ENCODE results near the gene EIF5A.

The EIF5A gene

DNA sequence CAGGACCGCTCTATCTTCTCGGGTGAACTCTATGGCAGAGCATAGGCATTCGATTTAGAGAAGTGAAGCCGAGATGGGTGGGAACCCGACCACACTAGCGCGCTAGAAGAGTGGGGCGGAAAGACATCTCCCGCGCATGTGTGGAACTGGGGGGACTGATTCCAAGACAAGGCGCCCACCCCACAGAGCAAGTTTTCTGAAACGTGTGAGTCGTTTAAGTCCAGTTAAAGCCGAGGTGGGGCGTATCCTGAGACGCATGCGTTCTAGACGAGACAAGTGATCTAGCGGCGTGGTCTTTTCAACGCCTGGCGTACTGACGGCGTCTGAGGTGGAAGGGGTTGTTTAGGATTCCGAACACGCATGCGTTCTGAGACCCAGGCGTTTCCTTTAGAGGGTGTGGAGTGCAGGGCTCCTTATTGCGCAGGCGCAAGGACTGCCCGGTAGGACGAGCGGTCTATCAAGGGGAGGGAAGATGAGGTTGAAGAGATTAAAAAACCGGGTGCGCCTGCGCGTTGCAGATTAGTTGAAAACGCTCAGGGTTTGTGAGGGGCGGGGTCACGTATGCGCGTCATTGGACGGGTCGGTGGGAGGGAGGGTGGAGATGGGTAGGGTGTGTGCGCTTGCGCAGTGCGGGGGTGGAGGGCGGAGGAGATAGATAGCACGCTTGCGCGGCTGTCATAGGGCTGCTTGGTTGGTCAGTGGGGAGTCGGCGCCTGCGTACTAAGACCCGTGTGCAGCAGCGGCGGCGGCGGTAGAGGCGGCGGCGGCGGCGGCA is at the start of gene EIF5A:
EIF5A (plus strand) TSS at position 718 of the 775 bp plus-strand sequence. CDS start 2,008 bp downstream, outside the sequence.
- Histone ChIP-seq H3K4me1 (ENCODE audit: control insufficient read depth in 1 of 2, insufficient read depth in 1 of 2, low read depth in 1 of 2, low read length in 1 of 2) (peaks cover 30 to 32% of the 10 kb centered on the region in 2 experiments), H3K4me3 (ENCODE audit: low read depth in 1 of 2, low read length in 1 of 2) (peak within 1 kb of the TSS; percentile 75 to 82), H3K9me3 (no peaks in the 10 kb centered on the region), H3K27me3 (no peaks in the 10 kb centered on the region), H3K27ac (peak within 1 kb of the TSS; percentile 98), H3K36me3 (peaks cover 19% of the 10 kb centered on the region)
- TF ChIP-seq, protein P1, sequence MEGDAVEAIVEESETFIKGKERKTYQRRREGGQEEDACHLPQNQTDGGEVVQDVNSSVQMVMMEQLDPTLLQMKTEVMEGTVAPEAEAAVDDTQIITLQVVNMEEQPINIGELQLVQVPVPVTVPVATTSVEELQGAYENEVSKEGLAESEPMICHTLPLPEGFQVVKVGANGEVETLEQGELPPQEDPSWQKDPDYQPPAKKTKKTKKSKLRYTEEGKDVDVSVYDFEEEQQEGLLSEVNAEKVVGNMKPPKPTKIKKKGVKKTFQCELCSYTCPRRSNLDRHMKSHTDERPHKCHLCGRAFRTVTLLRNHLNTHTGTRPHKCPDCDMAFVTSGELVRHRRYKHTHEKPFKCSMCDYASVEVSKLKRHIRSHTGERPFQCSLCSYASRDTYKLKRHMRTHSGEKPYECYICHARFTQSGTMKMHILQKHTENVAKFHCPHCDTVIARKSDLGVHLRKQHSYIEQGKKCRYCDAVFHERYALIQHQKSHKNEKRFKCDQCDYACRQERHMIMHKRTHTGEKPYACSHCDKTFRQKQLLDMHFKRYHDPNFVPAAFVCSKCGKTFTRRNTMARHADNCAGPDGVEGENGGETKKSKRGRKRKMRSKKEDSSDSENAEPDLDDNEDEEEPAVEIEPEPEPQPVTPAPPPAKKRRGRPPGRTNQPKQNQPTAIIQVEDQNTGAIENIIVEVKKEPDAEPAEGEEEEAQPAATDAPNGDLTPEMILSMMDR (IDR thresholded peaks at IDR 0.05) = no peak

DNA sequence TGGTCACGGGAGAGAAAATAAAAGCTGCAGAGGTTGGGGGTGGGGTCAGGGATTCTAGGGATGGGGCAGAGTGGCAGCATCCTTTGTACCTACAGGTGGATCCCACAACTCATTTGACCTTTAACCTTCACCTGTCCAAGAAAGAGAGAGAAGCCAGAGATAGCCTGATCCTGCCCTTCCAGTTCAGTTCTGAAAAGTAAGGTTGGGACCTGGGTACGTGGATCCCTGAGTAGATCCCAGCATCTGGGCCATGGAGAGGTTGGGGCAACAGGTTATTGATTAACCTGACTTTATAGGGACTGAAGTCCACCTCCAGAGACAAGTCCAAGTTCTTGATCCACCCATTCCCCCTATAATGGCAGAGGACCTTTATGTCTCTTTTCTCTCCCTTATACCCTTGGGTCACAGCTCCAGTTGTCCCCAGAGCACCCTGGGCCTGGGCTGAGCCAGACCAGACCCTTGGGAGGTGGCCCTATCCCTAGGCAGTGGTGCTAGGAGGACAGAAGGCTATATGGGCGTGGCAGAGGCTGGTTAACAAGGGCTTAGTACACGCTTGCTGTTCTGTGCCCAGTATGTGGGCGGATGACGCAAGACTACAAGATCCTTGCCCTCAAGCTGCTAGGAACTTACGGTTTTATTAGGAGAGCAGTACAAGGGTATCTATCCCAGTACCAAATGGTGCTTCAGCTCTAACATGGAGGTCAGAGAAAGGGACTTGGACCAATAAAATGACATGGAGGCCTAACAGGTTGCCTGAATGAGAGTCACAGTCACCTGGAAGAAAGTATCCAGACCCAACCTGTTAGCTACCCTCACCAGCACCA is 48.5 kb upstream of the EIF5A start:
- Histone ChIP-seq H3K27ac (no peak overlapping the region), H3K4me3 (ENCODE audit: low read depth in 1 of 2, low read length in 1 of 2) (no peak overlapping the region), H3K36me3 (peaks cover 22% of the 10 kb centered on the region), H3K9me3 (no peaks in the 10 kb centered on the region), H3K4me1 (ENCODE audit: control insufficient read depth in 1 of 2, insufficient read depth in 1 of 2, low read depth in 1 of 2, low read length in 1 of 2) (peaks cover 27 to 31% of the 10 kb centered on the region in 2 experiments), H3K27me3 (peaks cover 43% of the 10 kb centered on the region)
- TF ChIP-seq, protein P1 (IDR thresholded peaks at IDR 0.05) = no peak

DNA sequence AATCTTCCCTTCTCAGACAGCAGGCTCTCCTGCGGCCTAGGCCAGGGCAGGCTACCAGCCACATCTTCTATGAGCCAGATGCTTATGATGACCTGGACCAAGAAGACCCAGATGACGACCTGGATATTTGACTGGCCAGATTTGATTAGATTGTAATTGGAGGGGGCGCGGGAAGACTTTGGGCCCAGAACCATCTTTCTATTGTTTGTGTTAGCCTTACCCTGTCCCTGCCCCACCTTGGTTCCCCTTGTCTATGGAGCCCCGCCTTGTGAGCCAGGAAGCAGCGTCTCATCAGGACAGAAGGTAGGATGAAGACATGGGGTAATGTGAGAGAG is 47.9 kb upstream of the EIF5A start:
- H3K36me3 ChIP-seq = peaks cover 22% of the 10 kb centered on the region
- H3K4me3 ChIP-seq (ENCODE audit: low read depth in 1 of 2, low read length in 1 of 2) = no peak overlapping the region
- H3K27me3 ChIP-seq = peaks cover 49% of the 10 kb centered on the region
- peaks cover 27 to 31% of the 10 kb centered on the region in 2 experiments for H3K4me1 ChIP-seq (ENCODE audit: control insufficient read depth in 1 of 2, insufficient read depth in 1 of 2, low read depth in 1 of 2, low read length in 1 of 2)
- H3K9me3 ChIP-seq = no peaks in the 10 kb centered on the region
- TF ChIP-seq, protein P1 (IDR thresholded peaks at IDR 0.05) = no peak
- H3K27ac ChIP-seq = no peak overlapping the region

DNA sequence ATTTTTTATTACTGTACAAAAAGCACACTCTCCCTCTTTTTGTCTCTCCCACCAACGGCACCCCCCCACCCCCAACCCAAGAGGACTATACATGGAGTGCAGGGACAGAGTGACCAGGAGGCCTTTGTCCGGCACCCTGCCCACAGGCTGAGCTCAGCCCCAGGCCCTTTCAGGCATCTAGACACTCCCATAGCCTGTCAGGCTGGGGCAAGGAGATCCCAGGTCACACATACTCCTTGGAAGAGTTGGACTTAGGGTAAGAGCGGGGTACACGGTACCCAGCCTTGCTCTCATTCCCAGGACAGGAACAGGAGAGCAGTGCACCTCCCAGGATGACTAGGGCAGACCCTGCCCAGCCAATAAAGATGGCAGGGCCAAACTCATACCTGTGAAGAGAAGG is 47.3 kb upstream of the EIF5A start:
- Histone ChIP-seq H3K4me1 (ENCODE audit: control insufficient read depth in 1 of 2, insufficient read depth in 1 of 2, low read depth in 1 of 2, low read length in 1 of 2) (peaks cover 27 to 31% of the 10 kb centered on the region in 2 experiments), H3K36me3 (peaks cover 22% of the 10 kb centered on the region), H3K27ac (no peak overlapping the region), H3K4me3 (ENCODE audit: low read depth in 1 of 2, low read length in 1 of 2) (no peak overlapping the region), H3K9me3 (no peaks in the 10 kb centered on the region), H3K27me3 (peaks cover 55% of the 10 kb centered on the region)
- TF ChIP-seq, protein P1 (IDR thresholded peaks at IDR 0.05) = no peak

DNA sequence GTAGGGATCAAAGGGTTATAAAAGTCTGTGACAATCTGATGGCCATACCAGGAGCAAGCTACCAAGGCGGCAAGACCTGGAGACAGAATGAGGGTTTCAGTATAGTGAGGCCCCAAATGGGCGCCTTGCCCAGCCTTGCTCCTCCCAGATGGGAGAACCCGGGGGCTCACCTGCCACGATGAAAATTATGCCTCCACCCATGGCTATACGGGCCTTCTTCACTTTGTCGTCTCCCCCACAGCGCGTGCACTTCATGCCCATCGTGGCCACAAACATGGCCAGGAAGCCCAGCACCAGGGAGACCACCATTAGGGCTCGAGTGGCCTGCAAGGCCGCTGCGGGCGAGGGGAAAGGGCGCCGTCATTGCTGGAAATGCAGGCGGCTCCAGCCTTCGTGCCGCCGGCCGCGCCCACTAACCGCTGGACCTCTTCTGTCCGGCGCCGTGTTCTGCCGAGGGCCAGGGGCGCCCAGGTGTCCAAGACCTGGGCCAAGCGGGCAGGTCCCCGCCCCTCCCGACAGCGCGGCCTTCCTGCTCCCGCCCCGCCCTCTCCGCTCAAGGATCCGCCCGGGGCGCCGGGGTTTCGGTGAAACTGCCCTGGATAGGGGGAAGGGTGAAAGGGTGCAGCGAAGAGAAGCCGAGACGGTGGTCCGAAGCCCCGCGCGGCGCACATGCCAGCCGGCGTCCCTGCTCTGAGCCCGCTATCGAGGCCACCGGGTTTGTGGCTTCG is 46.6 kb upstream of the EIF5A start:
- Histone ChIP-seq H3K27ac (peak overlapping the region; percentile 23), H3K4me1 (ENCODE audit: control insufficient read depth in 1 of 2, insufficient read depth in 1 of 2, low read depth in 1 of 2, low read length in 1 of 2) (peaks cover 27 to 31% of the 10 kb centered on the region in 2 experiments), H3K36me3 (peaks cover 22% of the 10 kb centered on the region), H3K27me3 (peaks cover 62% of the 10 kb centered on the region), H3K9me3 (no peaks in the 10 kb centered on the region), H3K4me3 (ENCODE audit: low read depth in 1 of 2, low read length in 1 of 2) (peak overlapping the region; percentile 52 to 69)
- TF ChIP-seq, protein P1 (IDR thresholded peaks at IDR 0.05) = no peak
